Suprapubic skin (tissue), 3 donors: Measurements from ENCODE around the gene MTR.

ENCODE experiments used
- POLR2A ChIP-seq, 2 donors: fragments of 450-650 bp; IDR thresholded peaks; one replicate each; pipeline ENCODE4 v1.6.1; 2017; ENCODE audit warnings: antibody characterized with exemption in 2 of 2, mild to moderate bottlenecking in 2 of 2, moderate library complexity in 2 of 2
- TF ChIP-seq, protein P1 (sequence below), 2 donors: fragments of 200-600 bp in 1 of 2; fragments of 450-650 bp in 1 of 2; sonication (generic) in 1 of 2; IDR thresholded peaks; one replicate each; pipeline ENCODE4 v1.5.1; 2016 to 2019; ENCODE audit warnings: antibody characterized with exemption in 2 of 2, mild to moderate bottlenecking in 1 of 2, moderate library complexity in 1 of 2

DNA sequence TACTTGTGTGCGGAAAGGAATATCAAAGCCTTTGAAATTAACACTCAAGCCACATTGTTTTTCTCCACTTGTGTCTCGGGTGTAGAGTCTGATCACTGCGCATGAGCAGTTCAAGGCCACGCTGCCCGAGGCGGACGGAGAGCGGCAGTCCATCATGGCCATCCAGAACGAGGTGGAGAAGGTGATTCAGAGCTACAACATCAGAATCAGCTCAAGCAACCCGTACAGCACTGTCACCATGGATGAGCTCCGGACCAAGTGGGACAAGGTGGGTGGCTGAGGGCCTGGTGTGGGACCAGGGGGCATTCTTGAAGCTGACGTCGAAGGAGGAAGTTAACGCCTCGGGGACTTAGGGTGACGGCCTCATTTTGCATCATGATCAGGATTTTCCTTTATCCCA is 43.7 kb upstream of the MTR start:
- TF ChIP-seq, protein P1, sequence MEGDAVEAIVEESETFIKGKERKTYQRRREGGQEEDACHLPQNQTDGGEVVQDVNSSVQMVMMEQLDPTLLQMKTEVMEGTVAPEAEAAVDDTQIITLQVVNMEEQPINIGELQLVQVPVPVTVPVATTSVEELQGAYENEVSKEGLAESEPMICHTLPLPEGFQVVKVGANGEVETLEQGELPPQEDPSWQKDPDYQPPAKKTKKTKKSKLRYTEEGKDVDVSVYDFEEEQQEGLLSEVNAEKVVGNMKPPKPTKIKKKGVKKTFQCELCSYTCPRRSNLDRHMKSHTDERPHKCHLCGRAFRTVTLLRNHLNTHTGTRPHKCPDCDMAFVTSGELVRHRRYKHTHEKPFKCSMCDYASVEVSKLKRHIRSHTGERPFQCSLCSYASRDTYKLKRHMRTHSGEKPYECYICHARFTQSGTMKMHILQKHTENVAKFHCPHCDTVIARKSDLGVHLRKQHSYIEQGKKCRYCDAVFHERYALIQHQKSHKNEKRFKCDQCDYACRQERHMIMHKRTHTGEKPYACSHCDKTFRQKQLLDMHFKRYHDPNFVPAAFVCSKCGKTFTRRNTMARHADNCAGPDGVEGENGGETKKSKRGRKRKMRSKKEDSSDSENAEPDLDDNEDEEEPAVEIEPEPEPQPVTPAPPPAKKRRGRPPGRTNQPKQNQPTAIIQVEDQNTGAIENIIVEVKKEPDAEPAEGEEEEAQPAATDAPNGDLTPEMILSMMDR (IDR thresholded peaks at IDR 0.05), result no peak
- TF ChIP-seq POLR2A (IDR thresholded peaks at IDR 0.05), result no peak
